GM23338 (cell line): Measurements from ENCODE around the gene AUH. TPM values are rescaled to one million over a fixed set of nuclear protein-coding genes. Genes with fewer than 3 reads are reported as not detected.

Source experiments
- ATAC-seq: fragments of 200-7000 bp; cut with Tn5 transposase; 3 replicates; pipeline ENCODE4 v1.9.1; 2020
- DNase-seq: peaks from one replicate; pipeline ENCODE4 v3.0.0-alpha.2; 2015; ENCODE audit warnings: low spot score
- H2AFZ ChIP-seq: fragments of 200-600 bp; sonication (generic); 2 replicates; pipeline ENCODE4 v1.8.0; 2016; ENCODE audit warnings: antibody characterized with exemption, mild to moderate bottlenecking, moderate library complexity
- H3F3A ChIP-seq: fragments of 200-600 bp; sonication (generic); replicated peaks from 2 replicates; pipeline ENCODE4 v1.8.0; 2017; ENCODE audit warnings: antibody characterized with exemption, mixed run types, low read depth
- H3K27ac ChIP-seq: fragments of 200-600 bp; sonication (generic); 2 replicates; pipeline ENCODE4 v1.6.1; 2016; ENCODE audit warnings: low read depth
- H3K27me3 ChIP-seq: fragments of 200-600 bp; sonication (generic); 2 replicates; pipeline ENCODE4 v1.8.0; 2016; ENCODE audit warnings: mild to moderate bottlenecking, mixed run types, moderate library complexity; ENCODE audit not compliant: insufficient read depth
- H3K36me3 ChIP-seq: fragments of 200-600 bp; sonication (generic); 2 replicates; pipeline ENCODE4 v1.8.0; 2016; ENCODE audit warnings: mild to moderate bottlenecking; ENCODE audit not compliant: insufficient read depth
- H3K4me1 ChIP-seq: fragments of 200-600 bp; sonication (generic); 2 replicates; pipeline ENCODE4 v1.8.0; 2016; ENCODE audit warnings: mild to moderate bottlenecking, moderate library complexity; ENCODE audit not compliant: insufficient read depth
- H3K4me2 ChIP-seq: fragments of 200-600 bp; sonication (generic); 2 replicates; pipeline ENCODE4 v1.7.1; 2017; ENCODE audit warnings: mixed run types
- H3K4me3 ChIP-seq: fragments of 200-600 bp; sonication (generic); 2 replicates; pipeline ENCODE4 v1.6.1; 2016; ENCODE audit warnings: mixed run types
- H3K79me2 ChIP-seq: fragments of 200-600 bp; sonication (generic); replicated peaks from 2 replicates; pipeline ENCODE4 v1.8.0; 2017; ENCODE audit warnings: mild to moderate bottlenecking; ENCODE audit not compliant: insufficient read depth
- H3K9me2 ChIP-seq: fragments of 200-600 bp; sonication (generic); 2 replicates; pipeline ENCODE4 v1.8.0; 2017; ENCODE audit not compliant: insufficient read depth
- H4K20me1 ChIP-seq: fragments of 200-600 bp; sonication (generic); replicated peaks from 2 replicates; pipeline ENCODE4 v1.8.0; 2017; ENCODE audit warnings: mild to moderate bottlenecking; ENCODE audit not compliant: insufficient read depth
- H3K27ac Mint-ChIP-seq: 2 replicates; pipeline ENCODE4 v1.8.0; 2020; ENCODE audit warnings: inconsistent platforms, mild to moderate bottlenecking, moderate library complexity, mixed read lengths
- H3K27me3 Mint-ChIP-seq: 3 replicates; pipeline ENCODE4 v1.8.0; 2022; ENCODE audit warnings: low read depth, mild to moderate bottlenecking, moderate library complexity, mixed read lengths, inconsistent platforms; ENCODE audit not compliant: insufficient read depth, poor library complexity
- H3K36me3 Mint-ChIP-seq: 3 replicates; pipeline ENCODE4 v1.8.0; 2021; ENCODE audit warnings: low read depth, mild to moderate bottlenecking, inconsistent platforms, moderate library complexity, mixed read lengths
- H3K4me1 Mint-ChIP-seq: 3 replicates; pipeline ENCODE4 v1.8.0; 2020; ENCODE audit warnings: mild to moderate bottlenecking, inconsistent platforms, mixed read lengths
- H3K4me3 Mint-ChIP-seq: 3 replicates; pipeline ENCODE4 v1.8.0; 2021; ENCODE audit warnings: moderate library complexity, mild to moderate bottlenecking, inconsistent platforms, mixed read lengths
- H3K9me3 Mint-ChIP-seq: 3 replicates; pipeline ENCODE4 v1.8.0; 2020; ENCODE audit warnings: moderate library complexity, mild to moderate bottlenecking, inconsistent platforms, mixed read lengths
- CREB1 ChIP-seq: fragments of 250-450 bp; sonication (Bioruptor Pico); IDR thresholded peaks from 2 replicates; pipeline ENCODE4 v1.5.0; 2020; ENCODE audit warnings: low read depth, mild to moderate bottlenecking, moderate library complexity
- CTCF ChIP-seq, 2 experiments: fragments of 200-600 bp in 1 of 2; sonication (generic) in 1 of 2; conservative IDR thresholded peaks; 2 replicates each; pipeline versions ENCODE4 v1.5.1 to v1.6.1; 2016 to 2017; ENCODE audit warnings: antibody characterized with exemption in 2 of 2, low read depth in 2 of 2, mild to moderate bottlenecking in 2 of 2, moderate library complexity in 1 of 2
- ETS1 ChIP-seq: IDR thresholded peaks from 2 replicates; pipeline ENCODE4 v1.6.1; 2016; ENCODE audit warnings: antibody characterized with exemption
- EZH2 ChIP-seq: fragments of 200-600 bp; sonication (generic); IDR thresholded peaks from one replicate; pipeline ENCODE4 v1.8.0; 2017; ENCODE audit warnings: antibody characterized with exemption, mild to moderate bottlenecking, low read depth; ENCODE audit not compliant: unreplicated experiment
- EZH2phosphoT487 ChIP-seq: fragments of 200-600 bp; sonication (generic); IDR thresholded peaks from one replicate; pipeline ENCODE4 v1.8.1; 2018; ENCODE audit warnings: antibody characterized with exemption; ENCODE audit not compliant: unreplicated experiment
- JUNB ChIP-seq: IDR thresholded peaks from one replicate; pipeline ENCODE4 v1.6.1; 2016; ENCODE audit warnings: antibody characterized with exemption; ENCODE audit not compliant: unreplicated experiment
- NANOG ChIP-seq: IDR thresholded peaks from 2 replicates; pipeline ENCODE4 v1.6.1; 2016; ENCODE audit warnings: antibody characterized with exemption, borderline replicate concordance
- POLR2AphosphoS5 ChIP-seq: IDR thresholded peaks from 2 replicates; pipeline ENCODE4 v1.6.1; 2016; ENCODE audit warnings: antibody characterized with exemption, low read depth
- REST ChIP-seq: IDR thresholded peaks from one replicate; pipeline ENCODE4 v1.6.1; 2018; ENCODE audit warnings: antibody characterized with exemption; ENCODE audit not compliant: unreplicated experiment
- STAT1 ChIP-seq: IDR thresholded peaks from one replicate; pipeline ENCODE4 v1.6.1; 2016; ENCODE audit warnings: antibody characterized with exemption; ENCODE audit not compliant: unreplicated experiment
- ZNF114 ChIP-seq: fragments of 250-450 bp; sonication (Bioruptor Pico); IDR thresholded peaks from 2 replicates; pipeline ENCODE4 v1.5.0; 2020; ENCODE audit warnings: mild to moderate bottlenecking, moderate library complexity
- ZNF331 ChIP-seq: fragments of 250-450 bp; sonication (Bioruptor Pico); IDR thresholded peaks from 2 replicates; pipeline ENCODE4 v1.5.0; 2020; ENCODE audit warnings: low read depth, mild to moderate bottlenecking, moderate library complexity
- ZNF462 ChIP-seq: fragments of 250-450 bp; sonication (Bioruptor Pico); IDR thresholded peaks from 2 replicates; pipeline ENCODE4 v1.5.0; 2020; ENCODE audit warnings: mild to moderate bottlenecking, moderate library complexity
- polyA plus RNA-seq: library from polyadenylated mRNA; unstranded; fragments of >200 nt; fragmentation: Nextera tagmentation; extraction: Ambion mirVana; gene quantifications from 2 replicates; pipeline ENCODE4 v1.2.1, GENCODE V29; 2016
- total RNA-seq: library from RNA; depleted of rRNA; stranded (reverse); fragments of >200 nt; shearing (Covaris generic); gene quantifications from 2 replicates; pipeline ENCODE4 v1.2.3, GENCODE V29; 2014

AUH gene
- total and polyA plus RNA-seq, 2 experiments from 2014 or later: 28.8 to 34.2 TPM

- no peak for TF ChIP-seq ZNF462 (CRISPR knock-in tag)
These were observed 15.1 kb downstream of the AUH start (continued) for GRCh38 chr9:91346644-91347043.

GRCh38 chr9:91345978-91346377 is 15.7 kb downstream of the AUH start:
- Histone ChIP-seq H4K20me1 (peaks cover 12% of the 10 kb centered on the region), H3F3A (no peaks in the 10 kb centered on the region), H3K9me2 (no peaks in the 10 kb centered on the region), H3K79me2 (peaks cover 91% of the 10 kb centered on the region), H3K27me3 (no peaks in the 10 kb centered on the region), H2AFZ (no peak overlapping the region), H3K4me2 (peak overlapping the region; percentile 44; the same call in 1 of the 2 replicates), H3K4me1 (peaks cover 41% of the 10 kb centered on the region), H3K4me3 (no peak overlapping the region), H3K36me3 (0 out of 2 replicates have a peak, but pooled peaks cover 9% of the 10 kb centered on the region), H3K27ac (peak overlapping the region; percentile 13; the same call in 1 of the 2 replicates)
- Mint-ChIP-seq H3K4me3 (no peak overlapping the region), H3K4me1 (peaks cover 46% of the 10 kb centered on the region), H3K27me3 (peaks cover 6% of the 10 kb centered on the region), H3K27ac (0 out of 2 replicates have a peak overlapping the region, but pooled peaks have one; percentile 59), H3K9me3 (peaks cover 5% of the 10 kb centered on the region; the same call in 1 of the 3 replicates), H3K36me3 (peaks cover 42% of the 10 kb centered on the region)
- peak; percentile 58 for ATAC-seq
- DNase-seq: peak; percentile 38
- TF ChIP-seq ZNF114 (no peak), EZH2 (no peak), ZNF331 (no peak), CREB1 (CRISPR knock-in tag) (no peak), NANOG (no peak), STAT1 (no peak), CTCF (conservative IDR thresholded peaks at IDR 0.05; ENCODE audit: low read depth in 2 of 2) (no peak), POLR2AphosphoS5 (no peak), REST (no peak), ETS1 (no peak), JUNB (no peak), EZH2phosphoT487 (no peak)
